Measurements from ENCODE around the gene CLEC16A.

Gene CLEC16A

DNA sequence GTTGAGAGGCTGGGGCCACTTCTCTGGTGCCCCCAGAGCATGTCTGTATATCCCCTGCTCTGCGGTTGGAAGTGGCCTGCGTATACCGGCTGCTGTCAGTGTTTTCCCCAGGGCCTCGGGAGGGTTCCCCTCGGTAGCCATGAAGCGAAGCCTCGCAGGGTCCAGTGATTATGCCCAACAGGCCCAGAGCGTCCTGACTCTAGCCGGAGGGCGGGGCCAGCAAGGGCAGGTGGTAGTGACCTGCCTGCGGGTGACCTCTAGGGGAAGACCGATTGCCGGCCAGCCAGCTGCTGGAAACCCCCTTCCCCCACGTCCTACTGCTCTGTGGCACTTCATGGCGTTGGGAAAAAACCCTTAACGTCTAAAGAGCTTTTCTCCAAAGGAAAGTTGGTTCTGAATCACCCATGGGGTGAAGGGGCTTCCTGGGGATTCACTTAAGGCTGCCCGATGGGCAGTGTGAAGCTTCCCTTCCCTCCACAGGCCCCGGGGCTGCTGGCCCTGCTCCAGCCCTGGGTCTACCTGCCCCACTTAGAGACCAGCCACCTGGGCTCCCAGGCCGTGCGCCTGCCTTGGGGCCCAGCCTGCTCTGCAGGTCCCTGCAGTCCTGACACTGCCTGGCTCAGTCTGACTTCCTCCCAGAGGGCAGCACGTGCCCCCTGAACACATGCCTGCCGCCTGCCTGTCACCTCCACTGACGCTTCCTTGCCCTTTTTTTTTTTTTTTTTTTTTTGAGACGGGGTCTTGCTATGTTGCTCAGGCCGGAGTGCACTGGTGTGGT is 238.9 kb downstream of the CLEC16A start:
- DNase-seq, result no peak

DNA sequence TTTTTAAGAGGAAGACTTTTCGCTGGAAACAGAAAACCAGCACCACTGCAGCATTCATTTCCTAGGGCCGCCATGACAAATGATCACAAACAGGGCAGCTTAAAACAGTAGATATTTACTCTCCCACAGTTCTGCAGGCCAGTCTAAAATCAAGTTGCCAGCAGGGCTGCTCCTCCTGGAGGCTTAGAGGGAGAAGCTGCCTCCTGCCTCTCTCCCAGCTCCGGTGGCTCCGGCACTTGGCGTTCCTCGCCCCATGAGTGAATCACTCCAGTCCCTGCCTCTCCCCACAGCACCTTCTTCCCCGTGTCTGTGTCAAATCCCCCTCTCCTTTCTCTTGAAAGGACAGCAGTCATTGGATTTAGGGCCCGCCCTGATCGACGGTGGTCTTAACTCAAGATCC is 239.6 kb downstream of the CLEC16A start:
- no peak for DNase-seq

DNA sequence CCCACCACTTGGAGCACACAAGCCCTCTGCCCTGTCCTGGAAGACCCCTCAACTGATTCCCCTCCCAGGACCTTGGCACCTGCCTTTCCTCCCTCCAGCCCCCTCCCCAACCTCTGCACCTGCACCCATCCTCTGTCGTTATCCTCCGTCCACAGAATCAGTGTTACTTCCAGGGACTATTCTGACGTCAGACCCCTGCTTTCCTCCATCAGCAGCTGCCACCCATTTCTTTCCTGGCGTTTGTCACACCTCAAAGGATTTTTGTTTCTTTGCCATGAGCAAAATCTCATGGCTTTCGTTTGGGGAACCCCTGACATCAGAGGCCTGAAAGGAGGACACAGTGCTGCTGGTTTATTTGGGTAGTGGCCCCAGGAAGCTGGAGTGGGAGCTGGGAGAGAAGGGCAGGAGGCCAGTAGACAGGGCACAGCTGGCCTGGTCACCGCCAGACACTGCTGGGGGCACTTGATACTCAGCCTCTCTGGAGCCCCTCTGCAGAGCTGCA is 243.2 kb downstream of the CLEC16A start:
- DNase-seq, result no peak

DNA sequence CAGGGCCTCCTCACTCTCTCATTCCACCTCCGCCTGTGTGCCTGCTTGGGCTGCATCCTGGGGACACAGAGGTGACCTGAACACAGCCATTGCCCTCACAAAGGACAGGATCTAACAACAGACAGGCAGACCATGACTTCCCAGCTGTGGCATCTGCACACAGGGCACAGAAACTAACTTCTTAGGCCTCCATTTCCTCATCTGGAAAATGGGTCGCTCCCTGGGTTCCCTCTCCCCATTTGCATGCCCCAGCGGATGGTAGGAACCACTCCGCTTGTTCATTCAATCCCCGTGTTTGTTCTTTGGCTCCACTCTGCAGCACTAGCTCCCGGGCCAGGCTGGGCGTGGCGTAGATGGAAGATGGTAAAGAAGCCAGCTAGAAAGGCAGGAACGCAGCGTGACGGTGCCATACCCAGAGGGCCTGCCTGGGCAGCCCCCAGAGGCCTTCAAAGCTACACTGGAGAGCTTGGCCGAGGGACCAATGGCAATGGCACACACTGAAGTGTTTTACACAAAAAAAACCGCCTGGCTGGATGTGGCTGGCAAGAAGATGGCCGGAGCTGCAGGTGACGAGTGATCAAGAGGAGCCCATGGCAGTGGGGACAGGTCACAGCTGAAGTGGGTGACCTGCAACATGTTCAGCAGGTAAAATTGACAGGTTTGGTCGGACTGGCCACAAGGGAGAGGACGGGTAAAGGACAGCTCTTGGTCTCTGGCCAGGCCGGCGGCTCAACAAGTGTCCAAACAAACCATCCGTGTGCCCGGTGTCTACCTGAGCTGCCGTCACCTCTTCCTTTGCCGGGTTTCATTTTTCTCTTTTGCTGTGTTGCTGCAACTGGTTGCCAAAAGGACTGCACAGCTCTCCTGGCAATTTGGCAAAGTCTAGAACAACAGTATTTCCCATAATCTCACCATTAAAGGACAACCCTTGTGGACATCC is 244.7 kb downstream of the CLEC16A start:
- no peak for DNase-seq

DNA sequence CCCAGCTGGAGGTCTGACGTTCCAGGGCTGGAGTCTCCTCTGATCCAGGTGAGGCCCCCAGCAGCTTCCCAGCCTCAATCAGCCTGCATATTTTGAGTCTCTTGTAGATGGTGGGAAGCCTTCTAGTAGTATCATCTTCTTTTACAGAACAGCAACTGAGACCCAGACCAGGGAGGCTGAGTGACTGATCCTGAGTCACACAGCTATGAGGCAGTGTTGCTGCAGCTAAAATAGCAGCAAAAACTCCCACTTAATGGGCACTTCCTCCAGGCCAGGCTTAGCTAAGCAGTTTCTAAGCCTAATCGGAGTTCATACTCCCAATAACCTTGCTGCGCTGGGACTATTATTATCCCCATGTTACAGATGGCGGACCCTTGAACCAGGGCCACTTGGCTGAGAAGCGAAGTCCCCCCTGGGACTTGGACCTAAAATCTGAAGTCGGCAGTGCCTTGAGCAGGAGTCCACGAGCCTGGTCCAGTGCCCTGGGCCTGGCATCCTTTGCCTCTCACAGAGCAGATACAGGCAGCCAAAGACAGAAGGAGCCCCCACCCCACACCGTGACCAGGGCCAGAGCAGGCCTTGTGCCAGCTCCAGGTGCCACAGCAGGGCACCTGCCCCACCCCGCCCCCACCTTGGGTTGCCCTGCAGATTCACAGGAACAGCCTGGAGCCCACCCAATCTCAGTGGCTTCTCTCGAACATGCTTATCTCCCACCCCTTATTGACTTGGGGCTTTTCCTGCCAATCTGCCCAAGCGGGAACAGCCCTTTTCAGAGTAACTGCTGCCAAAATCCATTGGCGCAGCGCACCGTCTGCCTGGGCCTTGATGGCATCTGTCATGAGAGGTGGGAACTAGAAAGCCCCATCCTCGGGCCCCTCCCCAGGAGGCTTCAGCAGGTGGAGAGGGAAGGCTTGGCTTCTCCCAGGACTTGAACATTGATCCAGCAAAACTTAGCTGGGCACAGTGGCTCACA is 246.5 kb downstream of the CLEC16A start:
- DNase-seq, result peak; percentile 36

DNA sequence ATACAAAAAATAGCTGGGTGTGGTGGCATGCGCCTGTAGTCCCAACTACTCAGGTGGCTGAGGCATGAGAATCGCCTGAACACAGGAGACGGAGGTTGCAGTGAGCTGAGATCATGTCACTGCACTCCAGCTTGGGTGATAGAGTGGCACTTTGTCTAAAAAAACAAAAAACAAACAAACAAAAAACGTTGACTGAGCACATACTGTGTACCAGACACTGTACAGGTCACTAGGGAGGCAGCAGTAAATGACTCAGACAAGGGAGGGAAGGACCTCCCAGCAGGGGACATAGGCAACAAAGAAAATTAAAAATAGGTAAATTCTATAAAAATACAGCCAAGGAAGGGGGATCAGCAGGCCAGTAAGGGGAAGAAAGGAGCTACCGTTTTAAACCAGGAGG is 247.3 kb downstream of the CLEC16A start:
- no peak for DNase-seq

DNA sequence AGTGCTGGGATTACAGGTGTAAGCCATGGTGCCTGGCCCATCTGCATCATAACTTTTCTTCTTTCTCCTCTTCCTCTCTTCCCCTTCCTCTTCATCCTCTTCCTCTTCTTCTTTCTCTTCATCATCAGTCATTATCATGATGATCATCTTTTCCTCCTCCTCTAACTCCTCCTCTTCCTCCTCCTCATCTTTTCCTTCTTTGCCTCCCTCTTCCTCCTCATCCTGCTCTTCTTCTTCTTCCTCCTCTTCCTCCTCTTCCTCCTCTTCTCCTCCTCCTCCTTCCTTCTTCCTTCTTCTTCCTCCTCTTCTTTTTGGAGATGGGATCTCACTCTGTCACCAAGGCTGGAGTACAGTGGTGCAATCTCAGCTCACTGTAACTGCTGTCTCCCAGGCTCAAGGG is 249.1 kb downstream of the CLEC16A start:
- DNase-seq, result no peak

DNA sequence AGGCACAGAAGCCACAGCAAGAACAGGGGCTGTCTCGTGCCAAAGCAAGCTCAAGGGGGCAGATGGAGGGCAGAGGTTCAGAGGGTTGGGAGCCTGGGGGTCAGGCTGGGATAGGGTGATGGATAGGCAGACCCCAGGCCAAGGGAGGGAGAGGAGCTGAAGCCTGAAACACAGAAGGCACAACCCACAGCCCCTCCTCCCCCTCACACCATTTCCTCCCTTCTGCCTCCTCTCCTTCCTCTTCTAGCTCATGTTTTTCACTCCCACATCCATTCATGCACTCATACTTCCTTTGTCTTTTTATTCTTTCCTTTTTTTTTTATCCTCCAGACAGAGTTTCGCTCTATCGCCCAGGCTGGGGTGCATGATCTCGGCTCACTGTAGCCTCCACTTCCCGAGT is 250.5 kb downstream of the CLEC16A start:
- no peak for DNase-seq

DNA sequence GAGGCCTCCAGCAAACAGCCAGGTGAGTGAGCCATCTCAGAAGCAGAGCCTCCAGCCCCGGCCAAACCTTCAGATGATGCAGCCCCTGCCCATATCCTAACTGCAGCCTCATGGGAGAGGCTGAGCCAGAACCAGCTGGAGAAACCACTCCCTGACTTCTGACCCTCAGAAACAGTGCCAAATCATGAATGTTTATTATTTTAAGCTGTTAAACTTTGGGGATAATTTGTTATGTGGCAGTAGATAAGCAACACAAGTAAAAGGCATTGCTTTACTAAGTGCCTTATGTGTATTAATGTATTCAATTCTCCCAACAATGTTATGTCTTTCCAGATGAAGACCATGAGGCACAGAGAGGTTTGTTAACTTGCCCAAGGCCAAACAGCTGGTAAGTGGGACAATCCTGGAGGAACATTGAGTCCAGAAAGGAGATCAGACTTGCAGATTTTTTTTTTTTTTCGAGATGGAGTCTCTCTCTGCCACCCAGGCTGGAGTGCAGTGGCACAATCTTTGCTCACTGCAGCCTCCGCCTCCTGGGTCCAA is 252.0 kb downstream of the CLEC16A start:
- peak; percentile 30 for DNase-seq

DNA sequence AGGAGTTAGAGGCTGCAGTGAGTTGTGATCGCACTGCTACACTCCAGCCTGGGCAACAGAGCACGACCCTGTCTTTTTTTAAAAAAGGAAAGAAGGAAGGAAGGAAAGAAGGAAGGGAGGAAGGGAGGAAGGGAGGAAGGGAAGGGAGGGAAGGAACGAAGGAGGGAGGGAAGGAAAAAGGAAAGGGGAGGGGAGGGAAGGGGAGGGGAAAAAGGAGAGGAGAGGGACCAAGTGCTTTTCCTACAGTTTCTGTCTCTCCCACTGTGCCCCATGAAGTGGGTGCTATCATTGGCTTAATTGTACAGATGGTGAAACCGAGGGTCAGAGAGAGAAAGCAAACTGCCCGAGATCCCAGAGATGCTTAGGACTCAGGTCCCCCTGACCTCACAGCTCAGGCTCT is 254.0 kb downstream of the CLEC16A start:
- no peak for DNase-seq

DNA sequence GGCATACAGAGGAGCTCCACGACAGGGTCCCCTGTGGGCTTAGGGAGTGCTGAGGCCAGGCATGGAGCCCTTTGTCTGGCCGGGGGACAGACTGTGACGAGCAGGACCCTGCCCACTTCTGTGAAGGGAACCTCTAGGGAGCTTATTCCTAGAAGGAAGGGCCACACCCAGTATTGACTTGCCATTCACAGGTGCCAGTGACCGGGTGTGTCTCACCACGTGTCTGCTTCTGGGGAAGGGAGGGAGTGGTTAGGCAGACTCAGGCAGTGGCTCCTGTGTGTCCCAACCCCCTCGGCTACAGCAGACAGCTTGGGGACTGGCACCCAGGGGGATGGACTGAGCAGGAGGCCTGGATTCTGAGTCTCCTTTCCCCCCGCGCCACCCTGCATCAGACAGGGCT is 254.5 kb downstream of the CLEC16A start:
- no peak for DNase-seq

DNA sequence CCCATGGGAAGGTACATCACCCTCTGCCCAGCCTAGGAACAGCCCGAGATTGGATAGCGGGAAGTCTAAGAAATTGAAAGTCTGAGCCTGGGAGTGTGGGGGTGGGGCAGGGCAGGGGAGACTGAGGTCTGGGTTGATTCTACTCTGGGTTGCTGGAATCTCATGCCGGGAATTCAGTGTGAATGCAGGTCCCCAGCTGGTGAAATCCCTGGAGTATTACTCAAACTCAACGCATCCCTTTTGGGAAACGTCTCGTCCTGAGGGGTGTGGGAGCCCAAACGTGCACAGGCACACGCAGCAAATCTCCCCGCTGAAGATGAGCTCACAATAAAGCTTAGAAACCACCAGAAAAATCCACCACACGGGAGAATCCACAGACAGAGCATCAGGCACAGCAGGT is 256.2 kb downstream of the CLEC16A start:
- no peak for DNase-seq

DNA sequence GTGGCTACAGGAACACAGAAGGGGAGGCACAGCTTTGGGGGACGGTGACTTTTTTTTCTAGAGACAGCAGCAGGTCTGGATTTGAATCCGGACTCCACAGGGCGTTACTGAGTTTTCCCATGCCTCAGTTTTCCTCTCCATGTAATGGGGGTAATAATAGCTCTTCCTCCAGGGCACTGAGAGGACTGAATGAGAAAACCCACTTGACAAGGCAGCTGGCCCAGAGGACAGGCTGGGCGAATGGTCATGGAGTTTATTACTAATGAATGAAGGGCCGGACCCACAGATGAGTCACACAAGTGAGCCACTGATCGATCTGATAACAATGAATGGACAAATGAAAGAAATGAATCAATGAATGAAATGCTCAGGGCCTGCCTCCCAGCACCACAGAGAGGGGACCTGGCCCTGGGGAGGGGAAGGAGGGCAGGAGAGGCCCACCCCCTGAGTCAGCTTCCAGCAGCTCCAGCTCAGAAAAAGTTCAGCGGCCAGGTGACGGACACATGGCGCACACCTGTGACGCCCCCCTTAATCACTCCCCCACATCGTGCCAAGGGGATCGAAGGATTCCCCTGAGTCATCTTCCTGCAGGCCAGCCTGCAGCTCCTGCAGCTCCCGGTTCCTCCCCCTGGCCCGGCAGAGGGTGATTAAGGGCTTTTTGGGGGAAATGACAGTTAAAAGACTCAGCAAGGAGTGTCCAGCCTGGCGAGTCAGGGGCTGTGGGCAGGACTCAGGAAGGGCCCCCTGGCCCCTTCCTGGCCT is 257.3 kb downstream of the CLEC16A start:
- peak; percentile 90 for DNase-seq

DNA sequence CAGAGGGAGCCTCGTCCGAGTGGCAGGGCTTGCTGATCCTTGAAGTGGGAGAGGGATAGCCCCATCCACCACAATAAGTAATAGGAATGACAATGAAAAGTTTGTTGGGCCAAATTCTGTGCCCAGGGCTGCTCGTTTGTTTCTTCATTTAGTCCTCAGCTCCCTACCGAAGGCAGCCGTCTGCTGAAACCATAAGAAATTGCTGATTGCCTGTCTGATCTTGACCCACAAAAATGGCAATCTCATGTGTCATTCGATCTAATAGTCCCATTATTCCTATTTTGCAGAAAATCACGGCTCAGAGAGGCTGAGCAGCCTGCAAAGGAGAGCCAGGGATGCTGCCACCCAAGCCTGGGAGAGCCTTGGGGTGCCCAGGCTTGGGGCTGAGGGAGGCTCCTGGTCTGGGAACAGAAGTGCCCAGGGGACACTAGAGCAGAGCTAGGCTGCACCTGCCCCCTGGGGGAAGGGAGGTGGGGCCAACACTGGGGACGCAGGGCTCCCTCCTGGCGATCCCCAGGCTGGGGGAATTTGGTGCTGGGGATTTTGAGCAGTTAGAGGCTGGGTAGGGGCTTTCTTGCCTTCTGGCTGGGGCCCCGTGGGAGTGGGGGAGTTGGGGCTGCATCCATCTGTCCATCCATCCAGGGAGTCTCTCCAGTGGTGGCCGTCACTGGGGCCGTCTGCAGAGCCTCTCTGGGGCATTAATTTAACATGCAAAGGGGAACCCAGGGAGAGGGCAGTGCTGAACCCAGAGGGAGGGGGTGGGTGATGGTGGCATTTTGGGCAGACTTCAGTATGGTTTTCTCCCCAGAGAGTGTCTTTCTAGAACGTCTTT is 258.1 kb downstream of the CLEC16A start:
- DNase-seq, result peak; percentile 60

DNA sequence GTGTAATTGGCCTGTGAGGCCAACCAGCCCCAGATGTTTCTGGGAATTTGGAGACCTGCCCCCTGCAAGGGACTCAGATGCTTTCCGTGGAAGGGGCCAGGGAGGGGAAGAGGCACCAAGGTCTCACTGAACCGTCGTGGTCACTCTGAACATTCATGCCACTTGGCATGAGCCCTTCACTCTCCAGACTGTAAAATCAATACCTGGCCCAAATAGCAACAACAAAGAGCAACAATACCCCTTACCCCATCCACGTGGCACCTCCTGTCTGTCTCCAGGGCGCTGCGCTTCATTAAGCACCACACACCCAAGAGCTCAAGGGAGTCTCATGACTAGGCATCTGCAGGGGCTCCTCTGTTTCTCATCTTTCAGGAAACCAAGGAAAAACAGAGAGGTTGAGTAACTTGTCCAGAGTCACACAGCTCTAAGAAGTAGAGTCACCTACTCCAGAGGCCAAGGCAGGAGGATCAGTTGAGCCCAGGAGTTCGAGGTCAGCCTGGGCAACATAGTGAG is 258.8 kb downstream of the CLEC16A start:
- no peak for DNase-seq

DNA sequence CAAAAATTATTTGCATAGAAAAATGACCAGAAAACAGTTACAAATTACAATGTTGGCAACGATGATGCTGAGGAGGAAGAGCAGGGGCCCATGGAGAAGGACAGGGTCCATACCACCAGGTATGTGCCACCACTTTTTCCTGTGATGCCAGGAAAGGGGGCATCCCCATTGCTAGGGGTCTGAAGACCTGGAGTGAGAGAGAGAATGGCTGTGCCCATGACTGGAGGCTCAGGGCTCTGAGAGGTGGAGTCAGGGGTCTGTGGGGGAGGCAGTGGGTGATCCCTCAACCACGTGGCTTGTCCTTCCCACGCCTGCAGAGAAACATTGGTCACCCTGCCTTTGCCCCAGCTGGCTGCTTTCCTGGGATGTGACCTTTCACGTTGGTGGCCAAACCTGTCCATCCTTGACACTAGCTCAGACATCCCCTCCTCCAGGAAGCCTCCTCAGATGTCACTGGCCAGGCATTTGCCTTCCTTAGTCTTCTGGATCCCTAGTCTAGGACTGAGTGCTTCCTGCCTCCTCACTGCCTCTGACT is 260.2 kb downstream of the CLEC16A start:
- DNase-seq, result no peak

DNA sequence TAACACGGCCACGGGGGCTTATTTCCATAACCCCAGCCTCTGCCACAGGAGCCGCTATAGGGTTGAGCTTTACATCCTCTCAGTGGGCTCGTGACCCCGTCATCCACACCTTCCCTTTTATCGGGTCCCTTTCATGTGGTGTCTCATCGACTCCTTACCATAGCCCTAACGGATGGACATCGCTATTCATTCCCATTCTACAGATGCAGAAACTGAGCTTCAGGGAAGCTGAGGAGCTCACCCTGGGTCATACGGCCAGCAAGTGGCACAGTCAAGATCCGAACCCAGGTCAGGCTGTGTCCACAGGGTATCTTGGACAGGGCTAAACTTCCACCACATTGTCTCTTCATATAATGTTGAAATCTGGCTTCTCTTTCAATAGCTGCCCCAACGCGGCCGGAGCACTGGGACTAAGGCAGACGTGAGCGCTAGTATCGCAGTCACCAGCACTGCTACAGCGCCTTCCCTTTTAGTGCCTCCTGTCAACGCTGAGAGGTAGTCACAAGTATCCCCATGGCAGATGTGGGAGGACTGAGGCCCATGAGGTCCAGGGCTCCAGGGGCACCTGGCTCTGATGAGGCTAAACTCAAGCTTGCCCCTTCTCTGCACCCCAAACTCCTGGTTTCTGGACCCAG is 260.8 kb downstream of the CLEC16A start:
- no peak for DNase-seq

DNA sequence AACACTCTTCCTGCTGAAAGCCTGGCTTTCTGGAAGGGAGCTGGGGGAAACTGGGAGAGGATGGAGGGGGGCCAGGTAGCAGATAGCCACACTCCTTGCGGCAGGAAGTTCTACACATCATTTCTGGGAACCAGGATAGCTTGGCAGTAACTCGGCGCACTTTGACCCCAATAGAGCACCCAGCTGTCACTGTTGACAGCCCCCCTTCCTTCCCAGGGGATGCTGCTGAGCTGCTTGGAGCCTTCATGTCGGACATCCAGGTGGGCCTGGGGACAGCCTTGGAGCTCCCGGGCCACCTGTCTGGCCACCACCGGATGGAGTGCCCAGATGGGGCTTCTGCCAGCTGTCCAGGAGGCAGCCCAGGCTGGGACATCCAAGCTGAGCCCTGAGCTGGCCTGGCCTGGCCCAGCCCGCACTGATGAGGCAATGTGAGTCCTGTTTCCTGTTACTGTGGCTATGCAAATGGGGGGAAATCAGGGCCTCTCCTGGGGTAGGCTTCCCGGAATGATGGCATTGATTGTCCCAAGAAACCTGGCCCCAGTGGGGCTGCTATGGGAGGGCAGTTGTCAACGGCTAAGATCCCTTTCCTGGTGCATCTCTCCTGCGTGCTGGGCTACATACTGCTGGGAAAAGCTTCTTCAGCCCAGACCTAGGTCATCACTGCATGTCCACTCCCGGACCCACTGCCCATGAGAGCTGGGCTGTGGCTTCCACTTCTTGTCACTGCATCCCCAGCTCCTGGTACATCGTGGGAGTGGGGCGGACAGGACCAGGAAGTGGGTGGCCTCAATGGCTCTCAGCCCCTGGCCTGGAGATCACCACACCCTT is 261.6 kb downstream of the CLEC16A start:
- DNase-seq, result peak; percentile 41

DNA sequence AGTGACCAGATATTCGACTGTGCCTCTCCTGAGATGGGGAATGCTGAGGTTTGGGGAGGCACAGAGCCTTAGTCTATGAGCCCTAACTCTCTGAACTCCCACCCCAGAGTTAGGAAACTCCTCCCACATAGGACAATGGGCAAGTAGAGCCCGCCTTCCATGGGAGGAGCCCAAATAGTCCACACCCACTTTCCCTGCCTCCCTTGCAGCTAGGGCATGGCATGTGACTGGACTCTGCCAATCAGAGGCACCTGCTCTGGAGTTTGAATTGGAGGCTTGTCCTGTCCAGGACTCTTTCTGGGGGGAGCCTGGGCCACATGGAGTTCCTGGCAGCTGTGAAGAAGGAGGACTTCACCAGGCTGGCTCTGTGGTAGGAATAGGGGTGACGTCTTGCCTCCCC is 263.3 kb downstream of the CLEC16A start:
- DNase-seq, result no peak
